HepG2 (cell line): ENCODE results near the gene EMCN.

Source experiments
- ATF7 ChIP-seq, 2 experiments: fragments of 450-650 bp in 1 of 2; sonication (generic) in 1 of 2; formaldehyde crosslinking in 1 of 2; IDR thresholded peaks; 2 replicates each; pipeline versions ENCODE4 v1.4.0 to v1.6.1; 2016 to 2020; ENCODE audit warnings: antibody characterized with exemption in 1 of 2, mild to moderate bottlenecking in 1 of 2, missing genetic modification reagents in 1 of 2
- CEBPZ ChIP-seq: IDR thresholded peaks from 2 replicates; pipeline ENCODE4 v1.6.1; 2012; ENCODE audit warnings: low read length, improper control_type of control experiment
- CTCF ChIP-seq: sonication (generic); formaldehyde crosslinking; IDR thresholded peaks from 2 replicates; pipeline ENCODE4 v1.5.0; 2020; ENCODE audit warnings: mild to moderate bottlenecking, missing genetic modification reagents, moderate library complexity
- GATA4 ChIP-seq: sonication (generic); IDR thresholded peaks from 2 replicates; pipeline ENCODE4 v1.6.1; 2016; ENCODE audit warnings: antibody characterized with exemption, low read depth, borderline replicate concordance
- HNF4G ChIP-seq, 2 experiments: sonication (generic) in 1 of 2; formaldehyde crosslinking in 1 of 2; IDR thresholded peaks; 2 replicates each; pipeline versions ENCODE4 v1.4.0 to v1.6.1; 2011 to 2020; ENCODE audit warnings: borderline replicate concordance in 2 of 2, low read depth in 2 of 2, mild to moderate bottlenecking in 2 of 2, low read length in 1 of 2, missing genetic modification reagents in 1 of 2, moderate library complexity in 1 of 2
- NFE2L2 ChIP-seq: fragments of 150-350 bp; IDR thresholded peaks from 2 replicates; pipeline ENCODE4 v1.6.1; 2014; ENCODE audit warnings: low read length
- POLR2A ChIP-seq, 2 experiments: IDR thresholded peaks; 2 replicates each; pipeline ENCODE4 v1.6.1; 2011; ENCODE audit warnings: low read depth in 2 of 2, low read length in 2 of 2, mild to moderate bottlenecking in 1 of 2, moderate library complexity in 1 of 2; ENCODE audit not compliant: insufficient read depth in 1 of 2
- POLR2AphosphoS5 ChIP-seq: IDR thresholded peaks from 2 replicates; pipeline ENCODE4 v1.6.1; 2012; ENCODE audit warnings: low read depth, low read length
- RFX5 ChIP-seq: IDR thresholded peaks from 2 replicates; pipeline ENCODE4 v1.6.1; 2011; ENCODE audit warnings: low read depth, low read length, improper control_type of control experiment
- ZBTB33 ChIP-seq: sonication (generic); formaldehyde crosslinking; IDR thresholded peaks from 2 replicates; pipeline ENCODE4 v1.4.0; 2020; ENCODE audit warnings: missing genetic modification reagents
- ZNF253 ChIP-seq: sonication (generic); formaldehyde crosslinking; IDR thresholded peaks from 2 replicates; pipeline ENCODE4 v1.8.0; 2022; ENCODE audit warnings: mild to moderate bottlenecking, missing genetic modification reagents, borderline replicate concordance
- ZNF337 ChIP-seq: sonication (generic); formaldehyde crosslinking; IDR thresholded peaks from 2 replicates; pipeline ENCODE4 v1.5.1; 2020; ENCODE audit warnings: missing genetic modification reagents, low read depth, mild to moderate bottlenecking, borderline replicate concordance
- ZNF33B ChIP-seq: sonication (generic); formaldehyde crosslinking; IDR thresholded peaks from 2 replicates; pipeline ENCODE4 v1.5.1; 2020; ENCODE audit warnings: mild to moderate bottlenecking, missing genetic modification reagents
- ZNF710 ChIP-seq: sonication (generic); formaldehyde crosslinking; IDR thresholded peaks from 2 replicates; pipeline ENCODE4 v1.5.0; 2020; ENCODE audit warnings: mild to moderate bottlenecking, missing genetic modification reagents, borderline replicate concordance

- TF ChIP-seq CTCF (CRISPR knock-in tag), result no peak
- TF ChIP-seq POLR2AphosphoS5, result no peak
- TF ChIP-seq ATF7 (IDR thresholded peaks at IDR 0.05), result no peak
- no peak for TF ChIP-seq ATF7 (CRISPR knock-in tag; IDR thresholded peaks at IDR 0.05)
- TF ChIP-seq POLR2A (IDR thresholded peaks at IDR 0.05; ENCODE audit: insufficient read depth in 1 of 2, low read depth in 2 of 2, low read length in 2 of 2), result no peak
- no peak for TF ChIP-seq ZNF33B
- TF ChIP-seq NFE2L2, result no peak
- no peak for TF ChIP-seq ZNF253 (CRISPR knock-in tag)
- TF ChIP-seq ZBTB33 (CRISPR knock-in tag), result no peak
- no peak for TF ChIP-seq GATA4
- no peak for TF ChIP-seq RFX5
- no peak for TF ChIP-seq ZNF337
- no peak for TF ChIP-seq ZNF710 (CRISPR knock-in tag)
- no peak for TF ChIP-seq CEBPZ
- no peak for TF ChIP-seq HNF4G (IDR thresholded peaks at IDR 0.05; ENCODE audit: borderline replicate concordance, low read depth, low read length)
- TF ChIP-seq HNF4G (CRISPR knock-in tag; IDR thresholded peaks at IDR 0.05; ENCODE audit: borderline replicate concordance, low read depth), result no peak
Measured at GRCh38 chr4:100483796-100484195, 34.0 kb downstream of the EMCN start.
